SK-N-SH treated with all-trans-retinoic acid at 6 μM for 48 hours (cell line): Measurements from ENCODE around the gene IL20RA.

Source experiments
- ATAC-seq: fragments of 200-7000 bp; cut with Tn5 transposase; 3 replicates; pipeline ENCODE4 v1.9.1; 2020; ENCODE audit warnings: mild to moderate bottlenecking, moderate library complexity
- BACH2 ChIP-seq: fragments of 250-450 bp; sonication (Bioruptor Pico); IDR thresholded peaks from 2 replicates; pipeline ENCODE4 v1.9.0; 2021; ENCODE audit warnings: mild to moderate bottlenecking, borderline replicate concordance
- CSDC2 ChIP-seq: fragments of 250-450 bp; sonication (Bioruptor Pico); IDR thresholded peaks from 2 replicates; pipeline ENCODE4 v1.5.0; 2020; ENCODE audit warnings: mild to moderate bottlenecking, moderate library complexity
- CSRNP3 ChIP-seq: fragments of 250-450 bp; sonication (Bioruptor Pico); IDR thresholded peaks from 2 replicates; pipeline ENCODE4 v1.5.1; 2021; ENCODE audit warnings: mild to moderate bottlenecking, moderate library complexity
- GLIS3 ChIP-seq: fragments of 250-450 bp; sonication (Bioruptor Pico); IDR thresholded peaks from 2 replicates; pipeline ENCODE4 v1.5.0; 2020; ENCODE audit warnings: mild to moderate bottlenecking, moderate library complexity
- ISL1 ChIP-seq: fragments of 250-450 bp; sonication (Bioruptor Pico); IDR thresholded peaks from 2 replicates; pipeline ENCODE4 v2.1.2; 2022; ENCODE audit warnings: mild to moderate bottlenecking, moderate library complexity
- PATZ1 ChIP-seq: fragments of 250-450 bp; sonication (Bioruptor Pico); IDR thresholded peaks from 2 replicates; pipeline ENCODE4 v1.8.0; 2020; ENCODE audit warnings: mild to moderate bottlenecking, moderate library complexity, borderline replicate concordance
- POU6F1 ChIP-seq: fragments of 250-450 bp; sonication (Bioruptor Pico); IDR thresholded peaks from 2 replicates; pipeline ENCODE4 v1.8.0; 2021; ENCODE audit warnings: low read depth, mild to moderate bottlenecking, moderate library complexity, borderline replicate concordance
- PPARA ChIP-seq: fragments of 250-450 bp; sonication (Bioruptor Pico); IDR thresholded peaks from 2 replicates; pipeline ENCODE4 v1.5.0; 2020; ENCODE audit warnings: mild to moderate bottlenecking, borderline replicate concordance
- SNAI2 ChIP-seq: fragments of 250-450 bp; sonication (Bioruptor Pico); IDR thresholded peaks from 2 replicates; pipeline ENCODE4 v1.5.0; 2020; ENCODE audit warnings: mild to moderate bottlenecking, moderate library complexity
- TCF4 ChIP-seq: fragments of 250-450 bp; sonication (Bioruptor Pico); IDR thresholded peaks from 2 replicates; pipeline ENCODE4 v1.8.0; 2021; ENCODE audit warnings: mild to moderate bottlenecking, moderate library complexity, borderline replicate concordance
- TOX ChIP-seq: fragments of 250-450 bp; sonication (Bioruptor Pico); IDR thresholded peaks from 2 replicates; pipeline ENCODE4 v1.8.0; 2021; ENCODE audit warnings: mild to moderate bottlenecking, moderate library complexity, borderline replicate concordance
- ZC3H10 ChIP-seq: fragments of 250-450 bp; sonication (Bioruptor Pico); IDR thresholded peaks from 2 replicates; pipeline ENCODE4 v1.5.1; 2021; ENCODE audit warnings: mild to moderate bottlenecking, moderate library complexity
- ZFP3 ChIP-seq: fragments of 250-450 bp; sonication (Bioruptor Pico); IDR thresholded peaks from 2 replicates; pipeline ENCODE4 v1.5.0; 2020; ENCODE audit warnings: mild to moderate bottlenecking, moderate library complexity
- ZFP30 ChIP-seq: fragments of 450-650 bp; formaldehyde crosslinking; IDR thresholded peaks from 2 replicates; pipeline ENCODE4 v1.5.0; 2022; ENCODE audit warnings: mild to moderate bottlenecking, moderate library complexity
- ZNF565 ChIP-seq: fragments of 450-650 bp; formaldehyde crosslinking; conservative IDR thresholded peaks from 2 replicates; pipeline ENCODE4 v1.5.0; 2020; ENCODE audit warnings: low read depth, mild to moderate bottlenecking, moderate library complexity
- ZNF70 ChIP-seq: fragments of 450-650 bp; formaldehyde crosslinking; IDR thresholded peaks from 2 replicates; pipeline ENCODE4 v1.5.0; 2020; ENCODE audit warnings: mild to moderate bottlenecking, moderate library complexity
- ZNF8 ChIP-seq: fragments of 450-650 bp; formaldehyde crosslinking; IDR thresholded peaks from 2 replicates; pipeline ENCODE4 v1.5.0; 2020; ENCODE audit warnings: mild to moderate bottlenecking, moderate library complexity
- TF ChIP-seq, protein P1 (sequence below): fragments of 250-450 bp; sonication (Bioruptor Pico); IDR thresholded peaks from 2 replicates; pipeline ENCODE4 v1.5.1; 2020; ENCODE audit warnings: low read depth, mild to moderate bottlenecking, moderate library complexity
- TF ChIP-seq, protein P2 (sequence below): fragments of 250-450 bp; sonication (Bioruptor Pico); IDR thresholded peaks from 2 replicates; pipeline ENCODE4 v1.5.0; 2020; ENCODE audit warnings: mild to moderate bottlenecking, moderate library complexity

IL20RA gene

GRCh38 chr6:137031122-137031521 lies 13.6 kb downstream of the IL20RA start:
- TF ChIP-seq TCF4 (no peak), PATZ1 (CRISPR knock-in tag) (no peak), POU6F1 (CRISPR knock-in tag) (no peak), ZNF8 (CRISPR knock-in tag) (no peak), SNAI2 (CRISPR knock-in tag) (no peak), ISL1 (no peak), ZFP3 (no peak)
- no peak for ATAC-seq

DNA sequence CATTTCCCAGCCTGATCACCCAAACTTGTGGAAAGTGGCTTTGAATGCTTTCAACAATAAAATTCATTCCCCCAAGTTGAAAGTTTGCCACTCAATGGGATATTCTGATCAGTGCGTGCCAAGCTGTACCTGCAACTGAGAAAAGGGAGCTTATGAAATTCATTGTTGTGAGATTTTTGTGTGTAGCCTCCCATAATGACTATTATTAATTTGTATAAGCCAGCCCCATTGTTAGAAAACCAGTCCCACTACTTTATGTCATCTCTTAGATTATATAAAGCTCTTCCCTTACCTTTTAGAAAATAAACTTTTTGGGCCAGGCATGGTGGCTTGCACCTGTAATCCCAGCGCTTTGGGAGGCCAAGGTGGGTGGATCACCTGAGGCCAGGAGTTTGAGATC lies 15.9 kb downstream of the IL20RA start:
- TF ChIP-seq, protein P1, sequence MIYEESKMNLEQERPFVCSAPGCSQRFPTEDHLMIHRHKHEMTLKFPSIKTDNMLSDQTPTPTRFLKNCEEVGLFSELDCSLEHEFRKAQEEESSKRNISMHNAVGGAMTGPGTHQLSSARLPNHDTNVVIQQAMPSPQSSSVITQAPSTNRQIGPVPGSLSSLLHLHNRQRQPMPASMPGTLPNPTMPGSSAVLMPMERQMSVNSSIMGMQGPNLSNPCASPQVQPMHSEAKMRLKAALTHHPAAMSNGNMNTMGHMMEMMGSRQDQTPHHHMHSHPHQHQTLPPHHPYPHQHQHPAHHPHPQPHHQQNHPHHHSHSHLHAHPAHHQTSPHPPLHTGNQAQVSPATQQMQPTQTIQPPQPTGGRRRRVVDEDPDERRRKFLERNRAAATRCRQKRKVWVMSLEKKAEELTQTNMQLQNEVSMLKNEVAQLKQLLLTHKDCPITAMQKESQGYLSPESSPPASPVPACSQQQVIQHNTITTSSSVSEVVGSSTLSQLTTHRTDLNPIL (CRISPR knock-in tag) = no peak
- TF ChIP-seq TOX (no peak), ISL1 (no peak), CSRNP3 (no peak), ZFP30 (CRISPR knock-in tag) (no peak), BACH2 (CRISPR knock-in tag) (no peak), CSDC2 (no peak), ZNF565 (CRISPR knock-in tag) (no peak), TCF4 (no peak), GLIS3 (CRISPR knock-in tag) (no peak)
- TF ChIP-seq, protein P2, sequence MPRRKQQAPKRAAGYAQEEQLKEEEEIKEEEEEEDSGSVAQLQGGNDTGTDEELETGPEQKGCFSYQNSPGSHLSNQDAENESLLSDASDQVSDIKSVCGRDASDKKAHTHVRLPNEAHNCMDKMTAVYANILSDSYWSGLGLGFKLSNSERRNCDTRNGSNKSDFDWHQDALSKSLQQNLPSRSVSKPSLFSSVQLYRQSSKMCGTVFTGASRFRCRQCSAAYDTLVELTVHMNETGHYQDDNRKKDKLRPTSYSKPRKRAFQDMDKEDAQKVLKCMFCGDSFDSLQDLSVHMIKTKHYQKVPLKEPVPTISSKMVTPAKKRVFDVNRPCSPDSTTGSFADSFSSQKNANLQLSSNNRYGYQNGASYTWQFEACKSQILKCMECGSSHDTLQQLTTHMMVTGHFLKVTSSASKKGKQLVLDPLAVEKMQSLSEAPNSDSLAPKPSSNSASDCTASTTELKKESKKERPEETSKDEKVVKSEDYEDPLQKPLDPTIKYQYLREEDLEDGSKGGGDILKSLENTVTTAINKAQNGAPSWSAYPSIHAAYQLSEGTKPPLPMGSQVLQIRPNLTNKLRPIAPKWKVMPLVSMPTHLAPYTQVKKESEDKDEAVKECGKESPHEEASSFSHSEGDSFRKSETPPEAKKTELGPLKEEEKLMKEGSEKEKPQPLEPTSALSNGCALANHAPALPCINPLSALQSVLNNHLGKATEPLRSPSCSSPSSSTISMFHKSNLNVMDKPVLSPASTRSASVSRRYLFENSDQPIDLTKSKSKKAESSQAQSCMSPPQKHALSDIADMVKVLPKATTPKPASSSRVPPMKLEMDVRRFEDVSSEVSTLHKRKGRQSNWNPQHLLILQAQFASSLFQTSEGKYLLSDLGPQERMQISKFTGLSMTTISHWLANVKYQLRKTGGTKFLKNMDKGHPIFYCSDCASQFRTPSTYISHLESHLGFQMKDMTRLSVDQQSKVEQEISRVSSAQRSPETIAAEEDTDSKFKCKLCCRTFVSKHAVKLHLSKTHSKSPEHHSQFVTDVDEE (CRISPR knock-in tag) = no peak
- no peak for ATAC-seq

- no peak for ATAC-seq
- TF ChIP-seq SNAI2 (CRISPR knock-in tag) = no peak
- no peak for TF ChIP-seq ZC3H10 (CRISPR knock-in tag)
- no peak for TF ChIP-seq BACH2 (CRISPR knock-in tag)
- TF ChIP-seq, protein P2 (CRISPR knock-in tag) = no peak
- TF ChIP-seq ZFP30 (CRISPR knock-in tag) = no peak
- no peak for TF ChIP-seq ZNF565 (CRISPR knock-in tag)
- no peak for TF ChIP-seq ZNF70 (CRISPR knock-in tag)
- TF ChIP-seq CSRNP3 = no peak
- TF ChIP-seq PPARA (CRISPR knock-in tag) = no peak
- no peak for TF ChIP-seq POU6F1 (CRISPR knock-in tag)
Observed at GRCh38 chr6:137025786-137026730, 18.7 kb downstream of the IL20RA start.
